Measurements from ENCODE around the gene DCTN5.
"Not testable (repeated sequence)": the region's sequence is repeated elsewhere in the genome, so short reads cannot be mapped to it uniquely, and the experiment has no call there.

Gene DCTN5

GRCh38 chr16:23631874-23632273, 9.4 kb upstream of the DCTN5 start:
- not testable (repeated sequence) for H3K4me3 Mint-ChIP-seq

GRCh38 chr16:23634461-23635036, 6.7 kb upstream of the DCTN5 start:
- H3K4me1 Mint-ChIP-seq, result peaks cover 9% of the 10 kb centered on the region
- CTCF ChIA-PET, result no interaction called here
- no peak overlapping the region for H3K27ac Mint-ChIP-seq
- H3K9me3 Mint-ChIP-seq, result no peaks in the 10 kb centered on the region
- no peak for DNase-seq
- peaks cover 36% of the 10 kb centered on the region for H3K36me3 Mint-ChIP-seq
- H3K27me3 Mint-ChIP-seq, result no peaks in the 10 kb centered on the region
- H3K4me3 Mint-ChIP-seq, result no peak overlapping the region

More at GRCh38 chr16:23631874-23632273, 9.4 kb upstream of the DCTN5 start:
- H3K27me3 Mint-ChIP-seq, H3K9me3 Mint-ChIP-seq, DNase-seq, H3K4me1 Mint-ChIP-seq, CTCF ChIA-PET: not testable (repeated sequence)
- Mint-ChIP-seq H3K36me3 (peaks cover 48% of the 10 kb centered on the region), H3K27ac (peak overlapping the region; percentile 37)

- no peaks in the 10 kb centered on the region for H3K27me3 Mint-ChIP-seq
- DNase-seq, result no peak
- no peaks in the 10 kb centered on the region for H3K9me3 Mint-ChIP-seq
- CTCF ChIA-PET, result no interaction called here
- H3K36me3 Mint-ChIP-seq, result peaks cover 29% of the 10 kb centered on the region
- peaks cover 18% of the 10 kb centered on the region for H3K4me1 Mint-ChIP-seq
- no peak overlapping the region for H3K4me3 Mint-ChIP-seq
- H3K27ac Mint-ChIP-seq, result peak overlapping the region; percentile 38
Measured at GRCh38 chr16:23635958-23636357, 5.3 kb upstream of the DCTN5 start.

- no peaks in the 10 kb centered on the region for H3K9me3 Mint-ChIP-seq
- peaks cover 35% of the 10 kb centered on the region for H3K4me1 Mint-ChIP-seq
- peak overlapping the region; percentile 99 for H3K4me3 Mint-ChIP-seq
- no peaks in the 10 kb centered on the region for H3K27me3 Mint-ChIP-seq
- H3K36me3 Mint-ChIP-seq, result peaks cover 31% of the 10 kb centered on the region
- DNase-seq, result no peak
- H3K27ac Mint-ChIP-seq, result peak overlapping the region; percentile 97
- CTCF ChIA-PET, result interaction anchor here (1.4 to 1.9 kb wide), 2 partner anchors 12 to 43 kb away, joined by 4 to 9 read pairs; no protein-coding TSS in a partner anchor
Measured at GRCh38 chr16:23640615-23640930, 693 bp upstream of the DCTN5 start.

GRCh38 chr16:23642246-23642774, 1.0 kb downstream of the DCTN5 start:
- peak overlapping the region; percentile 99 for H3K4me3 Mint-ChIP-seq
- no peak for DNase-seq
- H3K27me3 Mint-ChIP-seq, result no peaks in the 10 kb centered on the region
- CTCF ChIA-PET, result interaction anchor here (0.6 kb wide), 1 partner anchor 18 kb away, joined by 3 read pairs; no protein-coding TSS in a partner anchor
- H3K36me3 Mint-ChIP-seq, result peaks cover 37% of the 10 kb centered on the region
- H3K4me1 Mint-ChIP-seq, result peaks cover 44% of the 10 kb centered on the region
- peak overlapping the region; percentile 97 for H3K27ac Mint-ChIP-seq
- H3K9me3 Mint-ChIP-seq, result no peaks in the 10 kb centered on the region

GRCh38 chr16:23650674-23651416, 9.6 kb downstream of the DCTN5 start:
- H3K4me3 Mint-ChIP-seq, result no peak overlapping the region
- CTCF ChIA-PET, result no interaction called here
- H3K36me3 Mint-ChIP-seq, result peaks cover 48% of the 10 kb centered on the region
- no peak overlapping the region for H3K27ac Mint-ChIP-seq
- no peaks in the 10 kb centered on the region for H3K27me3 Mint-ChIP-seq
- H3K9me3 Mint-ChIP-seq, result no peaks in the 10 kb centered on the region
- peaks cover 18% of the 10 kb centered on the region for H3K4me1 Mint-ChIP-seq
- no peak for DNase-seq

- no peak overlapping the region for H3K4me3 Mint-ChIP-seq
- H3K27ac Mint-ChIP-seq, result no peak overlapping the region
- peaks cover 11% of the 10 kb centered on the region for H3K4me1 Mint-ChIP-seq
- H3K27me3 Mint-ChIP-seq, result no peaks in the 10 kb centered on the region
- no peaks in the 10 kb centered on the region for H3K9me3 Mint-ChIP-seq
- DNase-seq, result no peak
- H3K36me3 Mint-ChIP-seq, result peaks cover 41% of the 10 kb centered on the region
- CTCF ChIA-PET, result no interaction called here
Measured at GRCh38 chr16:23651943-23652468, 10.7 kb downstream of the DCTN5 start.

GRCh38 chr16:23663918-23664317, 22.7 kb downstream of the DCTN5 start:
- Mint-ChIP-seq H3K36me3 (peaks cover 75% of the 10 kb centered on the region), H3K9me3 (no peaks in the 10 kb centered on the region), H3K27ac (no peak overlapping the region), H3K27me3 (no peaks in the 10 kb centered on the region), H3K4me3 (no peak overlapping the region), H3K4me1 (peaks cover under 1% of the 10 kb centered on the region)
- CTCF ChIA-PET, result interaction anchor here (0.9 kb wide), 1 partner anchor 66 kb away, joined by 3 read pairs; no protein-coding TSS in a partner anchor
- DNase-seq, result no peak

- Mint-ChIP-seq H3K4me3 (no peak overlapping the region), H3K27me3 (no peaks in the 10 kb centered on the region), H3K4me1 (peaks cover 15% of the 10 kb centered on the region), H3K27ac (peak overlapping the region; percentile 6), H3K36me3 (peaks cover 68% of the 10 kb centered on the region), H3K9me3 (no peaks in the 10 kb centered on the region)
- no peak for DNase-seq
- CTCF ChIA-PET, result interaction anchor here (0.9 kb wide), 1 partner anchor 355 kb away, joined by 3 read pairs; no protein-coding TSS in a partner anchor
Measured at GRCh38 chr16:23666571-23667354, 25.5 kb downstream of the DCTN5 start.

GRCh38 chr16:23667355-23667659, 26.0 kb downstream of the DCTN5 start:
- no peak for DNase-seq
- H3K9me3 Mint-ChIP-seq, result no peaks in the 10 kb centered on the region
- H3K4me1 Mint-ChIP-seq, result peaks cover 15% of the 10 kb centered on the region
- H3K27me3 Mint-ChIP-seq, result no peaks in the 10 kb centered on the region
- H3K27ac Mint-ChIP-seq, result no peak overlapping the region
- CTCF ChIA-PET, result no interaction called here
- H3K4me3 Mint-ChIP-seq, result no peak overlapping the region
- peaks cover 67% of the 10 kb centered on the region for H3K36me3 Mint-ChIP-seq

- CTCF ChIA-PET, result no interaction called here
Measured at GRCh38 chr16:23668225-23668624, 27.0 kb downstream of the DCTN5 start.

GRCh38 chr16:23668873-23669272, 27.6 kb downstream of the DCTN5 start:
- no peak overlapping the region for H3K4me3 Mint-ChIP-seq
- no peak overlapping the region for H3K27ac Mint-ChIP-seq
- no peak for DNase-seq
- no peaks in the 10 kb centered on the region for H3K9me3 Mint-ChIP-seq
- no peaks in the 10 kb centered on the region for H3K27me3 Mint-ChIP-seq
- peaks cover 55% of the 10 kb centered on the region for H3K36me3 Mint-ChIP-seq
- H3K4me1 Mint-ChIP-seq, result peaks cover 15% of the 10 kb centered on the region
- CTCF ChIA-PET, result interaction anchor here (1.4 kb wide), 1 partner anchor 10 kb away, joined by 3 read pairs; no protein-coding TSS in a partner anchor

More at GRCh38 chr16:23668225-23668624, 27.0 kb downstream of the DCTN5 start:
- Mint-ChIP-seq H3K27me3 (no peaks in the 10 kb centered on the region), H3K4me1 (peaks cover 15% of the 10 kb centered on the region), H3K4me3 (no peak overlapping the region), H3K27ac (no peak overlapping the region), H3K9me3 (no peaks in the 10 kb centered on the region), H3K36me3 (peaks cover 58% of the 10 kb centered on the region)
- no peak for DNase-seq

- H3K27ac Mint-ChIP-seq, result no peak overlapping the region
- H3K9me3 Mint-ChIP-seq, result no peaks in the 10 kb centered on the region
- CTCF ChIA-PET, result interaction anchor here (0.7 to 1.4 kb wide), 3 partner anchors 8 to 39 kb away, joined by 3 to 6 read pairs (median 3); partner anchors contain the start of gene PLK1
- no peak overlapping the region for H3K4me3 Mint-ChIP-seq
- H3K36me3 Mint-ChIP-seq, result peaks cover 53% of the 10 kb centered on the region
- peak; percentile 52 for DNase-seq
- H3K4me1 Mint-ChIP-seq, result peaks cover 15% of the 10 kb centered on the region
- no peaks in the 10 kb centered on the region for H3K27me3 Mint-ChIP-seq
Measured at GRCh38 chr16:23670137-23670776, 29.0 kb downstream of the DCTN5 start.
